Kidney capillary endothelial cell (primary cell): Measurements from ENCODE around the gene ICAM1.

ENCODE experiments used
- DNase-seq: peaks from one replicate; pipeline ENCODE4 v3.0.0-alpha.2; 2018; ENCODE audit warnings: low spot score

The ICAM1 gene

DNA sequence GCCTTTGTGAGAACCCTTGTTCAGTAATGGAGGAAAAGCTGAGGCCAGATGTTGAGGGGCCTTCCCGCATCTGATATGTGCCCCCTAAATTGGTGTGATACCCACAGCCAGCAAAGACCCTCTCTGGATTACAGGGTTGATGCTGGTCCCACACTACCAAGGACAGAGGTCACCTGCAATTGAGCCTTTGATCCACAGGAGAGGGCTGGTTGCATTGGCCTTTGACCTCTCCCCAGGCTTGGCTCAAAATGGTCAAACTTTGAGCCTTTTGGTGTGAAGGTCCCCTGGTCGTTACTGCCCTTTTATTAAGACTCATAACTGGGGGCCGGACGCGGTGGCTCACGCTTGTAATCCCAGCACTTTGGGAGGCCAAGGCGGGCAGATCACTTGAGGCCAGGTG, 27.3 kb upstream of the ICAM1 start:
- no peak for DNase-seq

DNA sequence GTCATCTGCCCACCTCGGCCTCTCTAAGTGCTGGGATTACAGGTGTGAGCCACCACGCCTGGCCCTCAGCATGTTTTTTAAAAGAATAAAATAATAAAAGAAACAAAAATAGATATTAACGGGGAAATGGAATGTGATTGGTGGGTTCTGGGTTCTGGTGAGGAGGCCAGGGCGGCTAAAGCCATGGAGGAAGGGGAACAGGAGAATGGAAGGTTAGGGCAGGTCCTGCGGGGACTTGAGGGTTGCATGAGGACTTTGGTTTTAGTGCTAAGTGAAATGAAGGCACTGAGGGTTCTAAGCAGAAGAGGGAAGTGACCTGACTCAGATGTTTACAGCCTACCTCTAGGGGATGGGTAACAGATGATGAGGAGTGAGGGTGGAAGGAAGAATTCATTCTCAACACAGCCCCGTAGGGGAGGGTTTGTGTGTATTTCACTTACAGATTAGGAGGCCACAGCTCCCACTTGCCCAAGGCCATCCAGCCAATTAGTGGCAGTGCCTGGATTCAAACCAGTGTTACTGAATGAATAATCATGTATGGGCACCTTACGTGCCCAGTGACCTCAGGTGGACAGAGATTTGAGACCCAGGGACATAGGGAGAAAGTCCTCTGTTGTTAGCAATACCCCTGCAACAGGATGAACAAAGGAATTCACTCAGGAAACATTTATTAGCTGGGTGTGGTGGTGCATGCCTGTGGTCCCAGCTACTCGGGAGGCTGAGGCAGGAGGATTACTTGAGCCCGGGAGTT, 25.6 kb upstream of the ICAM1 start:
- DNase-seq: no peak

DNA sequence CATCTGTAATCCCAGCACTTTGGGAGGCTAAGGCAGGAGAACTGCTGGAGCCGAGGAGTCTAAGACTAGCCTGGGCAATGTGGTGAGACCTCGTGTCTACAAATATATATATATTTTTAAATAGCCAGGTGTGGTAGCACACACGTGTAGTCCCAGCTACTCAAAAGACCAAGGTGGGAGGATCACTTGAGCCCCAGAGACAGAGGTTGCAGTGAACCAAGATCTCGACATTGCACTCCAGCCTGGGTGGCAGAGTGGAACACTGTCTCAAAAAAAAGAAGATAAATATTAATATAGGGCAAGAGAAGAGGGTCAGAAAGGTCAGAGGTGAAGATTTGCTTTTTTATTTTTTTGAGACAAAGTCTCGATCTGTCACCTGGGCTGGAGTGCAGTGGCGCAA, 24.4 kb upstream of the ICAM1 start:
- DNase-seq: no peak

DNA sequence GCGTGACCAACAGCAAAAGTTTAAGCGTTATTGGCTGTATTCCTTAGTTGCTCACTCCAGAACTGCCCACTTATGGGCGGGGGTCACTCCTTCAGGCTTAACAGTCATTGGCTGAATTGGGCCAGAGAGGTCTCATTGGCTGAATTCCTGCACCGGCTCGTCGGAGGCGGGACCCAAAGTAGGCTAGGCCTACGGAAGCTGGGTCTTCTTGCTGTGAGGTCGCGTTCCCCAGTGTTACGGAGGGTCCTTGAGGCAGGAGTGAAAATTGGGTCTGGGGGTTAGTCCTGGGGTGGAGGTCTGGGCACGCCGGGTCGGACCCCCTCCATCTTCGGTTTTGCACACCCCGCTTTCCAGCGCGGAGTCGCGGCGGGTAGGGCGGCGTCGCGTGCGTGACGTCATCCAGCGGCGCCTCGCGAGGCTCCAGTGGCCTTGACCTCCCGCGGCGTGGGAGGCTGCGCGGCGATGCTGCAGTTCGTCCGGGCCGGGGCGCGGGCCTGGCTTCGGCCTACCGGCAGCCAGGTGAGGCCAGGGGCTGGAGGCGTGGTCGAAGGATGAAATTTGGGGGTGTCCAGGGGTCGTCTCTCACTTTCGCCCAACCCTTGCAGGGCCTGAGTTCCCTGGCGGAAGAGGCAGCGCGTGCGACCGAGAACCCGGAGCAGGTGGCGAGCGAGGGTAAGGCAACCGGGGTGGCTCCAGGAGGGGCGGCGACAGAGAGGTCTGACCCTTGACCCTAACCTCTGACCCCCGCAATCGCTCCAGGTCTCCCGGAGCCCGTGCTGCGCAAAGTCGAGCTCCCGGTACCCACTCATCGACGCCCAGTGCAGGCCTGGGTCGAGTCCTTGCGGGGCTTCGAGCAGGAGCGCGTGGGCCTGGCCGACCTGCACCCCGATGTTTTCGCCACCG, 18.9 kb upstream of the ICAM1 start, which contains the start of gene MRPL4:
Gene MRPL4, plus strand, starts transcription at position 423 of the 903 bp plus-strand sequence. Its CDS starts 40 bp downstream, at position 463.
- peak; percentile 99 for DNase-seq

DNA sequence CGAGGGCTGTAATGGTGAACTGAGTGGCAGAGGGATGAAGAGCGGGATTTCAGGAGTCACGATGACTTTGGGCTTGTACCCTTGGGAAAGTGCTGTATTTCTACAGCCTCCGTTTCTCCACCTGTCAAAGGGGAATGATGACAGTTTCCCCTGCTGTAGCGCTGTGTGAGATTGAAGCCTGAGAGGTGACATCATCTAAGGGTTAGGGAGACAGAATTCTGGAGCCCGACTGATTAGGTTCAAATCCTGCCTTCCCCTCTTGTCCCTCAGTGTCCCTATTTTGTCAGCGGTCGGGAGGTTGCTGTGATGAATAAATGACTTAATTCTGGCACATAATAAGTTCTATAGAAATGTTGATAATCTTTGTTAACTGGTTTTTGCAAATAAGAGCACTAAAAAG, 18.2 kb upstream of the ICAM1 start:
- DNase-seq: no peak

DNA sequence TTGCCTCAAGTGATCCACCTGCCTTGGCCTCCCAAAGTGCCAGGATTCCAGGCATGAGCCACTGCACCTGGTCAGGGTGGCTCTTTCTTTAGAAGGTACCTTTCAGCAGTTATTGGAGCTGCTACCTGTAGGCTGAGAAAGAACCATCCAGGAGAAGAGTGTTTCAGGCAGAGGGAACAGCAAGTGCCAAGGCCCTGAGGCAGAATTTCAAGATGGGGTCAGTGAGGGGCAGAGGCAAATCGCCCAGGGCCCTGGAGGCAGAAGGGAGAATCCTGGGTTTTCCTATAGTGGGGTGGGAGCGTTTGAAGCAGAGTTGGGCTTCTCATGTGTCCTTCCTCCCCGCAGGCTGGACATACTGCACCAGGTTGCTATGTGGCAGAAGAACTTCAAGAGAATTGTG, 16.7 kb upstream of the ICAM1 start:
- DNase-seq: no peak

DNA sequence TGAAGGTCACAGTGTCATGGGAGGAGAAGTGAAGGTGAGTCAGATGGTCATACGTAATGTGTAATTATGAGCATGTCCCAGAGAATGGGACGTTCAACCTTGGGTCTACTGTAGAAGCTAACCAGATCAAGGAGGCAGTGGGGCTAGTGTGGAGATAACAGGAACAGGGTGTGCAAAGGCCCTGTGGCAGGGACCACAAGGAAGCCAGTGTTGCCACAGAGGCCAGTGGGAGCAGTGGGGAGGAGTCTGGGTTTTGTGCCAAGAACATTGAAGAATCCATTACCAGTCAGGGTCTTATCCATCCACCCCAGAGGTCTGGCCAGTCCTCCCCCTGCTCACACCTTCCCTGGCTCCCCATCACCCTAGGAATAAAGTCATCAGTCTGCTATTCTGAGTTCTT, 15.6 kb upstream of the ICAM1 start:
- DNase-seq: no peak

DNA sequence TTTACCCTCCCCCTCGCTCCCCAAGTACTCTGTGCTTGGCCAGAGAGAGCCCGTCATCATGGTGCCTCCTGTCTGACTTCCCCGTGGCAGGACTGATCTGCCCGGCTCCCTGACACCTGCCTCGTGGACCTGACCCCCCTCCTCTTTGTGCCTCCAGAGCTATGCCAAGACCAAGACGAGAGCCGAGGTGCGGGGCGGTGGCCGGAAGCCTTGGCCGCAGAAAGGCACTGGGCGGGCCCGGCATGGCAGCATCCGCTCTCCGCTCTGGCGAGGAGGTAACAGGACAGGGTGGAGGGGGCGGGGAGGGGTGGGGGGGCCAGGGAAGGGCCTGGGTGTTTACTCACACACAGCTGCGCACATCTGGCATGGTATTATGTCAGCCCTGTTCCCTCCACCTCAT, 14.4 kb upstream of the ICAM1 start:
- DNase-seq: no peak

DNA sequence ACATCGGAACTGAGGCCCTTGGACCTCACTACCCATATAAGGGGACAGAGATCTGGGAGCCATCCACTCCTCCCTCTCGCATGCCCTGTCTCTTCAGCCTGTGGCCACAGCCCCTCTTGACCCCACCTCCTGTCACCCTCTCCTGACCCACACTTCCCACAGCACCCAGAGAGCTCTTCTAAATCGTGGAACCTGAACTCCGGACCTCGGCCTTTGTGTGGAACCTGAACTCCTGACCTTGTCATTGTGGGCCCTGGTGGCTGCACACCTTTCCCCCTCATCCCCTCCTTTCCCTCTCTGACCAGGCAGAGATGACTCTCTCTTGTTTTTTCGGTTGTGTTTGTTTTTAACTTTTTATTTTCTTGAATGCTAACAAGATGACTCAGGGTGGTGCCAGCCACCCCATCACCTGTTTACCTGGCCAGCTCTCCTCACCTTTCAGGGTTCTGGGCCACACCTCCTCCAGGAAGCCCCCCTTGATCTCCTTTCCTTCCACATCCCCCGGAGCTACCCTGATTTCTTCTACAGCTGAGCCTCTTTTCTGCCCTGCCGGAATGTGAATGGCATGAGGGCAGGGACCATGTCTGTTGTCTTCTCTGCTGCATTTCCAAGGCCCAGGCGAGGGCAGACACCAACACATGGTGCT, 13.8 kb upstream of the ICAM1 start:
- no peak for DNase-seq

DNA sequence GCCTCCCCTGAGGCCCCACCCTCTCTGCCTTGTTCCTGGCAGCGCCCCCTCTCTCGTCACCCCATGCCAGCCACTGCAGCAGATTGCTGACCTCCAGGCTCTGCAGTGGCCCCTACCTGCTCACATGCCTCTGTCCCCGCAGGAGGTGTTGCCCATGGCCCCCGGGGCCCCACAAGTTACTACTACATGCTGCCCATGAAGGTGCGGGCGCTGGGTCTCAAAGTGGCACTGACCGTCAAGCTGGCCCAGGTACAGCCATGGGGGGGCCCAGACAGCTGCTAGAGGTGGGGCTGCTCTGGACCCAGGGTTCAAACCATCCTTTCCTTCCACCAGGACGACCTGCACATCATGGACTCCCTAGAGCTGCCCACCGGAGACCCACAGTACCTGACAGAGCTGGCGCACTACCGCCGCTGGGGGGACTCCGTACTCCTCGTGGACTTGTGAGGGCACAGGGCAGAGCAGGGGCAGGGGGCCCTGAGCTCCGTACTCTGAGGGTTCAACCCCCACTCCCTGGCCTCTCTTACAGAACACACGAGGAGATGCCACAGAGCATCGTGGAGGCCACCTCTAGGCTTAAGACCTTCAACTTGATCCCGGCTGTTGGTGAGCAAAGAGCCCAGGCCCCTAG, 12.7 kb upstream of the ICAM1 start:
- no peak for DNase-seq

DNA sequence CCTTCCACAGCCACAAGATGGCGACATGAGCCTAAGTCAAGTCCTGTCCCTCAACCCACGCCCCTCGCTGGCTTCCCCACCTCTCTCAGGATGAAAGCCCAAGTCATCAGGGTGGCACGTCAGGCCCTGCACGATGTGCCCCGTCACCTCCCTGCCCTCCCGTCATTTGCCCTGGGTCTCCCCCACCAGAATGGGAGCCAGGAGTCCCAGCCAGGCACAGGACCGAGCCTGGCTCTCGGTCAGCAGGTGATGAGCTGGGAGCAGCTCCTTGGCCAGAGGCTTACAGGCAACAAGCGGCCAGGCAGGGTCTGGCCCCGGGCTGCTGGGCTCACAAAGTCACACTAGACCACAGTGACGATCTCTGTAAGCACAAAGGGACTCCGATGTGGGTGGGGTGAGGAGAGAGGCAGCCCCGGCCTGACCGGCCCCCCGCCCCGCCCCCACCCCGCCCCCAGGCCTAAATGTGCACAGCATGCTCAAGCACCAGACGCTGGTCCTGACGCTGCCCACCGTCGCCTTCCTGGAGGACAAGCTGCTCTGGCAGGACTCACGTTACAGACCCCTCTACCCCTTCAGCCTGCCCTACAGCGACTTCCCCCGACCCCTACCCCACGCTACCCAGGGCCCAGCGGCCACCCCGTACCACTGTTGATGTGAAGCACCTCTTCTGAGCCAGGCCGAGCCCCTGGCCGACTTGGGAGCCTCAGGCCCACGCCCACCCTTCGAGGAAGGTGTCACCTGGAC, 11.6 kb upstream of the ICAM1 start:
- peak; percentile 85 for DNase-seq

DNA sequence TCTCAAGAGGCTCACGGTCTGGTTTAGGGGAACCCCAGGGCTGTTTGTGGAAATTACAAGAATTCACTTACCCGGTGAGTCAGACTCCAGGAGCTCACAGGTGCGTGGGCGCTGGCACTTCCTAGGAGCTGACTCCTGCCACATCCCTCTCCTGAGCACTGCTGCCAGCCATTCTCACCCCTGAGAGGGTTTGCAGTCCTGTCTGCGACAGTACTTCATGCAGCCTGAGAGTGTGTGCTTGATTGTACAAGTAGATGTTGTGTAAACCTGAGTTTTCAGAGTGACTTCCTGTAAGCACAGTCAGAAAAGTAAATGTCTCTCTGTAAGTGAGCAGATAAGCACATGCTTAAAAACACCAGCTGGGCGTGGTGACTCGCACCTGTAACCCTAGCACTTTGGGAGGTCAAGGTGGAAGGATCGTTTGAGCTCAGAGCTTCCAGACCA, 10.8 kb upstream of the ICAM1 start:
- DNase-seq: no peak

DNA sequence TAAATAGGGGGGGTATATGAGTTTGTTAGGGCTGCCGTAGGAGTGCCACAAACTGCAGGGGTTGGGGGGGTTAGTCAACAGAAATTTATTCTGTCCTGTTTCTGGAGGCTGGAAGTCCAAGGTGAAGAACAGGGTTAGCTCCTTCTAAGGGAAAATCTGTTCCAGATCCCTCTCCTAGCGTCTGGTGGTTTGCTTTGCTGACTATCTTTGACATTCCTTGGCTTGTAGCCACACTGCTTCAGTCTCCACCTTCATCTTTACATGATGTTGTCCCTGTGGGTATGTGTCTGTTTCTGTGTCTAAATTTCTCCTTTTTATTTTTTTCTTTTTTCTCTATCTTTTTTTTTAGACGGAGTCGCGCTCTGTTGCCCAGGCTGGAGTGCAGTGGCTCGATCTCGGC, 8.1 kb upstream of the ICAM1 start:
- DNase-seq: no peak

DNA sequence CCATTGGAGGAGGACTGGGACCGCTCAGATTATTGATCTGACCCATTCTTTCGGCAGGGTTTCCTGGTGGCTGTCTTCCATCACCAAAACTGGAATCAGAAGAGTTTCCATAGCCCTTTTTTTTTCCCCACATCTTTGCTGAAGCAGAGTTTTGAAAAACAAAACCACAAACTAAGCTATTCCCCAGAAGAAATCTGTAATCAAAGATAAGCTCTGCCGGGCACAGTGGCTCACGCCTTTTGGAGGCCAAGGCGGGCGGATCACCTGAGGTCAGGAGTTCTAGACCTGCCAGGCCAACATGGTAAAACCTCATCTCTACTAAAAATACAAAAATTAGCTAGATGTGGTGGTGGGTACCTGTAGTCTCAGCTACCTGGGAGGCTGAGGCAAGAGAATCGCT, 4.2 kb upstream of the ICAM1 start:
- no peak for DNase-seq

DNA sequence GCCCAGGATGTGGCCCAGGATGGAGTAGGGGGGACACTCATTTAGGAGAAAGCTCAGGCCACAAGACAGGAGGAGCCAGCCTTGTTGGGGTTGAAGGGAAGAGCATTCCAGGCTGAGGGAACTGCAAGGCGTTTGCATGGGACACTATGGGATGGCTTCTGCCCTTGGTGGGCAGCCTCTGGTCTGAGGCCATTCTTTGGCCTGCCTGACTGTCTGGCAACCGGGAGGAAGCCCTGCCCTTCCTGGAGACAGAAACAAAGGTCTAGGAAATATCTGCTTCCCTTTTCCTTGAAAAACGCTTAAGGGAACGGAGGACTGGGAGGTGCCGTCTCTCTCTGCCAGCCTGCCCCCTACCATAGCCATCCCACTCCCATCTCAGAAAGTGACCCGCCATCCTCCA, 2.8 kb upstream of the ICAM1 start:
- DNase-seq: peak; percentile 81

DNA sequence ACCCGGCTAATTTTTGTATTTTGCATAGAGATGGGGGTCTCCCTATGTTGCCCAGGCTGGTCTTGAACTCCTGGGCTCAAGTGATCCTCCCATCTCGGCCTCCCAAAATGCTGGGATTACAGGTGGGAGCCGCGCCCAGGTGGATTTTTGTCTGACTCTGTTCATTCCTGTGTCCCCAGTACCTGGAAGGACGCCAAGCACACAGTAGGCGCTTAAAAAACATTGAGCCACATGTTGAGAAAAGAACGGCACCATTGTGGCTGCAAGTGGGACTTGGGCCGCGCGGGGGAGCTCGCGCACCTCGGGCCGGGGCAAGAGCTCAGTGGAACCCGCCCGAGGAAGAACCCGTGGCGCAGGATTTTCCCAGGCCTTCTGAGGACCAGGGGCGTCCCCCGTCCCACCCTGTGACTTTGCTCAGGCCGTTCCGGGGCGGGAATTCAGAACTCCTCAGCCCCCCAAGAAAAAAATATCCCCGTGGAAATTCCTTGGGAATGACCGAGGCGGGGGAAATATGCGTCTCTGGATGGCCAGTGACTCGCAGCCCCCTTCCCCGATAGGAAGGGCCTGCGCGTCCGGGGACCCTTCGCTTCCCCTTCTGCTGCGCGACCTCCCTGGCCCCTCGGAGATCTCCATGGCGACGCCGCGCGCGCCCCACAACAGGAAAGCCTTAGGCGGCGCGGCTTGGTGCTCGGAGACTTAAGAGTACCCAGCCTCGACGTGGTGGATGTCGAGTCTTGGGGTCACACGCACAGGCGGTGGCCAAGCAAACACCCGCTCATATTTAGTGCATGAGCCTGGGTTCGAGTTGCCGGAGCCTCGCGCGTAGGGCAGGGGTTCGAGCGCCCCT, 1.4 kb upstream of the ICAM1 start:
- DNase-seq: peak; percentile 82

DNA sequence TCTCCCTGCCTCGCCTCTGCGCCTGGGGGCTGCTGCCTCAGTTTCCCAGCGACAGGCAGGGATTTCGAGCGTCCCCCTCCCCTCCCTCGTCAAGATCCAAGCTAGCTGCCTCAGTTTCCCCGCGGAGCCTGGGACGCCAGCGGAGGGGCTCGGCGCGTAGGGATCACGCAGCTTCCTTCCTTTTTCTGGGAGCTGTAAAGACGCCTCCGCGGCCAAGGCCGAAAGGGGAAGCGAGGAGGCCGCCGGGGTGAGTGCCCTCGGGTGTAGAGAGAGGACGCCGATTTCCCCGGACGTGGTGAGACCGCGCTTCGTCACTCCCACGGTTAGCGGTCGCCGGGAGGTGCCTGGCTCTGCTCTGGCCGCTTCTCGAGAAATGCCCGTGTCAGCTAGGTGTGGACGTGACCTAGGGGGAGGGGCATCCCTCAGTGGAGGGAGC, 722 bp upstream of the ICAM1 start:
- peak; percentile 40 for DNase-seq

DNA sequence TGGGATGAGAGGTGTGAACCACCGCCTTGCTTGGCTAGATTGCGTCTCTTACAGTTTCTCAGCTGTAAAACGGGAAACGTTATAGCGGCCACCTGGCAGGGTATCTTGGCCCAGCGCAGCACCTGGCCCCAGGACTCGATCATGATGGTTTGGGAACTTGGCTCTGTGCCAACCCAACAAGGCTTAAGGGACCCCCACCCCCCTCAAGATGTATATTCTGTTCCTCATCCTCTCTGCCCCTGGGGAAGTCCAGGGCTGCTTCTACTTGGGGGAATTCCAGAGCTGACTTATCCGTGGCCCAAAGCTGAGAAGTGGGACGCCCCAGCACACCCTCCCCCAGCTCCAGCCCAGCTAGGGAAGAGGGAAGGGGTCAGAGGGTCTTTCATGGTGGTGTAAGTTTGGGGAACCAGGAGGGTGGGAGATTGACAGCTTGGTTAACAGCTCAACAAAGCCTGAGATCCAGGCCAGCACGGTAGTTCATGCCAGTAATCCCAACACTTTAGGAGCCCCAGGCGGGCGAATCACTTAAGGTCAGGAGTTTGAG, 695 bp downstream of the ICAM1 start:
- DNase-seq: no peak

DNA sequence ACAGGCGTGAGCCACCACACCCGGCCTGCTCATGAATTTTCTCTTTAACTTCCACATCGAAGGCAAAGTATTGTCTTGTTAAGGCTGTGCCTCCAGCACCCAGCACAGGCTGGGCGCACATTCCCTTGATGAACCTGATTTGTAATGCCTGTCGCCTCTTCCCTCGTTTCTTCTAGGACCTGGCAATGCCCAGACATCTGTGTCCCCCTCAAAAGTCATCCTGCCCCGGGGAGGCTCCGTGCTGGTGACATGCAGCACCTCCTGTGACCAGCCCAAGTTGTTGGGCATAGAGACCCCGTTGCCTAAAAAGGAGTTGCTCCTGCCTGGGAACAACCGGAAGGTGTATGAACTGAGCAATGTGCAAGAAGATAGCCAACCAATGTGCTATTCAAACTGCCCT, 3.7 kb downstream of the ICAM1 start:
- DNase-seq: no peak
